K562 (cell line): ENCODE measurements around the gene CCSER2. TPM values are rescaled to one million over a fixed set of nuclear protein-coding genes. Genes with fewer than 3 reads are reported as not detected.

Source experiments
- ATAC-seq: fragments of 200-7000 bp; cut with Tn5 transposase; 3 replicates; pipeline ENCODE4 v1.9.1; 2020; ENCODE audit warnings: moderate library complexity
- BruUV-seq: library from RNA; stranded (reverse); fragments of 400-500 nt; replicated peaks from 2 replicates; lab custom pipeline; 2021; lab: Mats Ljungman, UMichigan
- CTCF ChIA-PET: fragments of 300-600 bp; formaldehyde crosslinking; extraction: SDS; loops from one replicate; lab custom pipeline; 2021; ENCODE audit warnings: low intra/inter-chr PET ratio; lab: Yijun Ruan, JAX
- POLR2A ChIA-PET: fragments of 300-600, 350-650 bp; sonication (Branson Sonifier 250); formaldehyde crosslinking; extraction: SDS; loops from one replicate; lab custom pipeline; 2021; ENCODE audit warnings: antibody characterized with exemption, inconsistent platforms; lab: Yijun Ruan, JAX
- DNase-seq, 4 experiments: peaks; one replicate each; pipeline versions ENCODE4 v3.0.0 to v3.0.0-alpha.2; 2011 to 2018; ENCODE audit warnings: low spot score in 3 of 4, mixed read lengths in 3 of 4; ENCODE audit errors: extremely low read depth in 1 of 4
- FAIRE-seq: peaks from 2 replicates; lab custom pipeline; 2011; peaks lifted over from hg19 to GRCh38; lab: Jason Lieb, UNC
- H2AFZ ChIP-seq: 2 replicates; pipeline ENCODE4 v1.6.0; 2011; ENCODE audit warnings: low read depth, low read length, control low read depth, inconsistent platforms
- H3K27ac ChIP-seq: fragments of 200-600 bp; 3 replicates; pipeline ENCODE4 v1.8.0; 2011; ENCODE audit warnings: low read depth, mild to moderate bottlenecking, control low read depth, inconsistent platforms, low read length, moderate library complexity, mixed read lengths; ENCODE audit errors: extremely low read depth
- H3K27me3 ChIP-seq, 2 experiments: fragments of 300-600 bp in 1 of 2; 2 replicates in 1 of 2; 3 replicates in 1 of 2; pipeline versions ENCODE4 v1.6.0 to v1.8.0; 2011; ENCODE audit warnings: inconsistent platforms in 2 of 2, low read length in 2 of 2, mild to moderate bottlenecking in 1 of 2, mixed read lengths in 1 of 2, moderate library complexity in 1 of 2; ENCODE audit not compliant: control insufficient read depth in 2 of 2, insufficient read depth in 2 of 2
- H3K36me3 ChIP-seq: fragments of 300-600 bp; 3 replicates; pipeline ENCODE4 v1.8.0; 2011; ENCODE audit warnings: mild to moderate bottlenecking, low read length, inconsistent platforms; ENCODE audit not compliant: control insufficient read depth, insufficient read depth
- H3K4me1 ChIP-seq, 2 experiments: fragments of 200-600 bp in 1 of 2; replicated peaks in 1 of 2; 2 replicates in 1 of 2; 3 replicates in 1 of 2; pipeline versions ENCODE4 v1.5.1 to v1.8.0; 2011; ENCODE audit warnings: inconsistent platforms in 2 of 2, low read length in 2 of 2, mild to moderate bottlenecking in 1 of 2, mixed read lengths in 1 of 2, moderate library complexity in 1 of 2; ENCODE audit not compliant: control insufficient read depth in 2 of 2, insufficient read depth in 2 of 2
- H3K4me2 ChIP-seq: 2 replicates; pipeline ENCODE4 v1.6.1; 2011; ENCODE audit warnings: low read length, control low read depth, inconsistent platforms, mixed read lengths; ENCODE audit not compliant: insufficient read depth
- H3K4me3 ChIP-seq: fragments of 200-600 bp; sonication (generic), shearing (Covaris generic); 2 replicates; pipeline ENCODE4 v1.5.1; 2016; ENCODE audit warnings: control low read depth, inconsistent platforms
- H3K79me2 ChIP-seq: fragments of 200-600 bp; 3 replicates; pipeline ENCODE4 v1.8.0; 2011; ENCODE audit warnings: low read length, inconsistent platforms; ENCODE audit not compliant: control insufficient read depth, insufficient read depth
- H3K9ac ChIP-seq, 2 experiments: 2 replicates each; pipeline versions ENCODE4 v1.6.0 to v1.6.1; 2011; ENCODE audit warnings: low read depth in 2 of 2, low read length in 2 of 2, control low read depth in 1 of 2, inconsistent platforms in 1 of 2, mild to moderate bottlenecking in 1 of 2, mixed read lengths in 1 of 2; ENCODE audit not compliant: insufficient read depth in 1 of 2
- H3K9me1 ChIP-seq: one replicate; pipeline ENCODE4 v1.6.0; 2011; ENCODE audit warnings: inconsistent platforms, mild to moderate bottlenecking, low read length, moderate library complexity; ENCODE audit not compliant: control insufficient read depth, insufficient read depth
- H3K9me3 ChIP-seq: replicated peaks from 2 replicates; pipeline ENCODE4 v1.5.1; 2011; ENCODE audit warnings: low read depth, low read length, inconsistent platforms; ENCODE audit not compliant: control insufficient read depth, insufficient read depth
- H4K20me1 ChIP-seq: replicated peaks from 2 replicates; pipeline ENCODE4 v1.6.1; 2011; ENCODE audit warnings: low read length, inconsistent platforms, mixed read lengths; ENCODE audit not compliant: control insufficient read depth, insufficient read depth
- FOXJ2 ChIP-seq: fragments of 200-800 bp; sonication (Bioruptor generic); IDR thresholded peaks from 2 replicates; pipeline ENCODE4 v1.6.1; 2016; ENCODE audit warnings: missing genetic modification characterization, missing compliant biosample characterization
- KLF16 ChIP-seq: IDR thresholded peaks from 2 replicates; pipeline ENCODE4 v1.6.1; 2016; ENCODE audit warnings: antibody characterized with exemption
- POLR2AphosphoS2 ChIP-seq: IDR thresholded peaks from 2 replicates; pipeline ENCODE4 v1.6.1; 2012; ENCODE audit warnings: low read length, improper control_type of control experiment
- SLC30A9 ChIP-seq: fragments of 250-450 bp; sonication (Bioruptor Pico); IDR thresholded peaks from 2 replicates; pipeline ENCODE4 v1.8.0; 2022; ENCODE audit warnings: mild to moderate bottlenecking, moderate library complexity
- STAG1 ChIP-seq: sonication (generic); formaldehyde crosslinking; IDR thresholded peaks from 2 replicates; pipeline ENCODE4 v1.5.0; 2020; ENCODE audit warnings: missing genetic modification reagents, borderline replicate concordance
- ZNF778 ChIP-seq: fragments of 450-650 bp; formaldehyde crosslinking; IDR thresholded peaks from 2 replicates; pipeline ENCODE4 v1.4.0; 2020; ENCODE audit warnings: mild to moderate bottlenecking, moderate library complexity
- WGBS: fragments of 100-300 bp; shearing (Covaris generic); methylation state at CpG from one replicate; pipeline ENCODE4 v1.1.6; 2016; ENCODE audit warnings: low coverage, mixed read lengths; ENCODE audit not compliant: insufficient coverage; ENCODE audit errors: missing lambda C conversion rate; 5-methylcytosine and 5-hydroxymethylcytosine counted together
- in situ Hi-C: fragments of 300-500 bp; cut with MboI; formaldehyde crosslinking; loops from 4 replicates; pipeline ENCODE4 v1.15.0; 2018; ENCODE audit warnings: inconsistent platforms, mixed read lengths
- intact Hi-C: fragments of 100-400 bp; cut with micrococcal nuclease; formaldehyde crosslinking; loops from 2 replicates; pipeline ENCODE4 v1.14.2; 2022
- polyA plus RNA-seq, 8 experiments: library from polyadenylated mRNA; depleted of rRNA in 4 of 8; stranded (reverse) in 5 of 8; unstranded in 3 of 8; fragments of >200 nt; fragmentation: Nextera tagmentation in 2 of 8; fragmentation: Illumina TruSeq in 1 of 8; extraction: Ambion mirVana in 2 of 8; extraction: Trizol in 1 of 8; gene quantifications; 2 replicates each; pipeline versions ENCODE4 v1.2.1 to v1.2.3, GENCODE V29; 2011 to 2014; ENCODE audit warnings: inconsistent platforms in 1 of 8, missing spikeins in 1 of 8
- total RNA-seq, 7 experiments: library from RNA; depleted of rRNA in 6 of 7; stranded (reverse); fragments of >200 nt in 6 of 7; fragmentation: Illumina TruSeq in 2 of 7; extraction: Trizol in 2 of 7; gene quantifications; 2 replicates each; pipeline versions ENCODE4 v1.2.1 to v1.2.3, GENCODE V29; 2011 to 2021; ENCODE audit warnings: low replicate concordance in 1 of 7

Gene CCSER2
- total and polyA plus RNA-seq, 9 of the 15 experiments (the other 6 are each of a cell fraction or from before 2014, with no cell fraction given), result 2.7 to 15.1 (median 9.7) TPM

DNA sequence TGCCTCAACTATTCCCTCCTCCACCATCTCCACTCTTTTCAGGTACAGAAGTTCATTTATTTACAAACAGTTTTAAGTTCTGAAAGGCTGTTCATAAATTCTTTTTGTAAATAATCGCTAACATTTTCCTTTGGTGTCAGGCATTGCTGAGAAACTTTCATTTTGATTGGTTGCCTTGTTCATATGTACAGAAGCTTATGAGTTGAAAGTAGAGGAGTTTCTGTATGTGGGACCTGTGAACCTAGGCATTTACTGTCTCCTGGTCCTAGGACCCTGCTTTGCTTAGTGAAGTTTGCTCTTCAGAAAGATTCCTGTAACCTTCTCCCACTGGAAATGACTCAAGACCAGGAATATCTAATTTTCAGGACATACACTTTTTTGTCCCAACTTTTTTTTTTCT lies 30.4 kb downstream of the CCSER2 start:
- 36% methylated on average over 1 of the region's 1 CpG for WGBS
- no peak overlapping the region for H3K27ac ChIP-seq
- BruUV-seq, result no TSS peak
- H4K20me1 ChIP-seq, result no peaks in the 10 kb centered on the region
- no peak overlapping the region for H3K4me2 ChIP-seq
- H3K9me3 ChIP-seq, result no peaks in the 10 kb centered on the region
- ChIA-PET CTCF (no interaction called here), POLR2A (interaction anchor here (1.1 kb wide), 1 partner anchor 153 kb away, joined by 3 read pairs; no protein-coding TSS in a partner anchor)
- no peak overlapping the region for H3K9ac ChIP-seq
- no peaks in the 10 kb centered on the region for H3K9me1 ChIP-seq
- no peak for TF ChIP-seq KLF16
- no peak for TF ChIP-seq POLR2AphosphoS2
- TF ChIP-seq ZNF778 (CRISPR knock-in tag), result no peak
- no peak for TF ChIP-seq STAG1 (CRISPR knock-in tag)
- TF ChIP-seq SLC30A9 (CRISPR knock-in tag), result no peak
- TF ChIP-seq FOXJ2 (tag), result no peak
- no peak for FAIRE-seq
- in situ Hi-C loops, result no loop called here
- DNase-seq, result no peak
- no peaks in the 10 kb centered on the region for H3K36me3 ChIP-seq
- ATAC-seq, result no peak
- no peak overlapping the region for H2AFZ ChIP-seq
- intact Hi-C loops, result loop anchor here (5.0 kb wide), 1 partner anchor 64 kb away; no protein-coding TSS in a partner anchor
- H3K4me3 ChIP-seq, result no peak overlapping the region
- no peaks in the 10 kb centered on the region for H3K27me3 ChIP-seq
- H3K79me2 ChIP-seq, result no peaks in the 10 kb centered on the region; the same call in 2 of the 3 replicates
- peaks cover 0 to 2% of the 10 kb centered on the region in 2 experiments; a peak in 1 of 5 replicates for H3K4me1 ChIP-seq
